Measurements from ENCODE around the gene LRBA.
"Not testable (repeated sequence)": the region's sequence is repeated elsewhere in the genome, so short reads cannot be mapped to it uniquely, and the experiment has no call there.

Gene LRBA

GRCh38 chr4:150944660-150945059, 70.4 kb downstream of the LRBA start:
- TF ChIP-seq TAF1 (IDR thresholded peaks at IDR 0.05; ENCODE audit: borderline replicate concordance, low read depth, low read length) = no peak
- no peak for TF ChIP-seq POLR2AphosphoS5 (IDR thresholded peaks at IDR 0.05; ENCODE audit: low read depth, low read length)
- no peak for TF ChIP-seq POLR2A (IDR thresholded peaks at IDR 0.05; ENCODE audit: low read depth, low read length)
- peak; percentile 27 for FAIRE-seq
- no peak for DNase-seq (ENCODE audit: insufficient read length)

- TF ChIP-seq TAF1 (IDR thresholded peaks at IDR 0.05; ENCODE audit: borderline replicate concordance, low read depth, low read length) = no peak
- no peak for TF ChIP-seq POLR2A (IDR thresholded peaks at IDR 0.05; ENCODE audit: low read depth, low read length)
- no peak for TF ChIP-seq POLR2AphosphoS5 (IDR thresholded peaks at IDR 0.05; ENCODE audit: low read depth, low read length)
- FAIRE-seq = peak; percentile 74
- no peak for DNase-seq (ENCODE audit: insufficient read length)
These were observed 71.3 kb downstream of the LRBA start for GRCh38 chr4:150943818-150944217.

GRCh38 chr4:150943126-150943525, 72.0 kb downstream of the LRBA start:
- DNase-seq (ENCODE audit: insufficient read length) = no peak
- TF ChIP-seq TAF1 (IDR thresholded peaks at IDR 0.05; ENCODE audit: borderline replicate concordance, low read depth, low read length) (no peak), POLR2AphosphoS5 (IDR thresholded peaks at IDR 0.05; ENCODE audit: low read depth, low read length) (no peak), POLR2A (IDR thresholded peaks at IDR 0.05; ENCODE audit: low read depth, low read length) (no peak)
- no peak for FAIRE-seq

DNA sequence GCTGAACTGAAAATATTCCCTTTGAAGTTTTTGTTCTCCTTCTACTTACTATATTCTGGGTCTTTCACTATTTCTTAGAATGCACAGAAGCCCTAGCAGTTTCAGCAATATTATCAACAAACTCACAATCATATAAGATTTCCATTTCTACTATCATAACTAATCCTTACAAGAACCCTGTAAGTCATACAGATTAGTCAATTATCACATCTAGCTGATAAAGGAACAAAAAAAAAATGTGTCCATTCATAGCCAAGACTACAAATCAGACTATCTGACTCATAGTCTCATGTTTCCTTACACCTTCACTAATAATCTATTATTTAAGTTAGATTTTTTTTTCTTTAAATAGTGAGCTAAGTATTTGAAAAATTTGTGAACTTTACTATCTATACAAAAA, 72.5 kb downstream of the LRBA start:
- TF ChIP-seq POLR2A (IDR thresholded peaks at IDR 0.05; ENCODE audit: low read depth, low read length) (no peak), POLR2AphosphoS5 (IDR thresholded peaks at IDR 0.05; ENCODE audit: low read depth, low read length) (no peak), TAF1 (IDR thresholded peaks at IDR 0.05; ENCODE audit: borderline replicate concordance, low read depth, low read length) (no peak)
- no peak for DNase-seq (ENCODE audit: insufficient read length)
- no peak for FAIRE-seq

DNA sequence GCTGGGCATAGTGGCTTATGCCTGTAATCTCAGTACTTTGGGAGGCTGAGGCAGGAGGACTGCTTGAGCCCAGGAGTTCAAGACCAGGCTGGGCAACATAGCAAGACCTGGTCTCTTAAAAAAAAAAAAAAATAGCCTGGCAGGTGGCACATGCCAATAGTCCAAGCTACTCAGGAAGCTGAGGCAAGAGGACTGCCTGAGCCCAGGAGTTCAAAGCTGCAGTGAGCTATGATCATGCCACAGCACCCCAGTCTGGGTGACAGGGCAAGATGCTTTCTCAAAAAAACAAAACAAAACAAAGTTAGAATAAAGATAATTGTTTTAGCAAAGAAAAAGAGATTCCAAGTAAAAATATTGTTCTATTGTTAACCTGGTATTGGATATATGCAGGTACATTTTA, 75.0 kb downstream of the LRBA start:
- DNase-seq (ENCODE audit: insufficient read length) = no peak
- no peak for TF ChIP-seq POLR2AphosphoS5 (IDR thresholded peaks at IDR 0.05; ENCODE audit: low read depth, low read length)
- TF ChIP-seq POLR2A (IDR thresholded peaks at IDR 0.05; ENCODE audit: low read depth, low read length) = no peak
- no peak for TF ChIP-seq TAF1 (IDR thresholded peaks at IDR 0.05; ENCODE audit: borderline replicate concordance, low read depth, low read length)
- no peak for FAIRE-seq

DNA sequence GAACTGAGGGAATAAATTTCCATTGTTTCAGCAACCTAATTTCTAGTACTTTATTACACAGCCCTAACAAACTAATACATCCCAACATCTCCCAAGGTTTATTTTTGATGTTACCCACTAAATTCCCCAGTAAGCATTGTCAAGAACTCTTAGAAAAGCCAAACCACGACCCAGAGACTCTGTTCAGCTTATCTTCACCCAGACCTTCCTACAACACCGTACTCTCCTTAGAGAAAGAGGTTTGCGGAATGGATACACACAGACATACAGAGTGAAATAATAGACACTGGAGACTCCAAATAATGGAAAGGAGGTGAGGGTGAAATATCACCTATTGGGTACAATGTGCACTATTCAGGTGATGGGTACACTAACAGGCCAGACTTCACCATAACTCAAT, 75.6 kb downstream of the LRBA start:
- no peak for TF ChIP-seq POLR2A (IDR thresholded peaks at IDR 0.05; ENCODE audit: low read depth, low read length)
- TF ChIP-seq TAF1 (IDR thresholded peaks at IDR 0.05; ENCODE audit: borderline replicate concordance, low read depth, low read length) = no peak
- no peak for TF ChIP-seq POLR2AphosphoS5 (IDR thresholded peaks at IDR 0.05; ENCODE audit: low read depth, low read length)
- peak; percentile 50 for FAIRE-seq
- DNase-seq (ENCODE audit: insufficient read length) = no peak

DNA sequence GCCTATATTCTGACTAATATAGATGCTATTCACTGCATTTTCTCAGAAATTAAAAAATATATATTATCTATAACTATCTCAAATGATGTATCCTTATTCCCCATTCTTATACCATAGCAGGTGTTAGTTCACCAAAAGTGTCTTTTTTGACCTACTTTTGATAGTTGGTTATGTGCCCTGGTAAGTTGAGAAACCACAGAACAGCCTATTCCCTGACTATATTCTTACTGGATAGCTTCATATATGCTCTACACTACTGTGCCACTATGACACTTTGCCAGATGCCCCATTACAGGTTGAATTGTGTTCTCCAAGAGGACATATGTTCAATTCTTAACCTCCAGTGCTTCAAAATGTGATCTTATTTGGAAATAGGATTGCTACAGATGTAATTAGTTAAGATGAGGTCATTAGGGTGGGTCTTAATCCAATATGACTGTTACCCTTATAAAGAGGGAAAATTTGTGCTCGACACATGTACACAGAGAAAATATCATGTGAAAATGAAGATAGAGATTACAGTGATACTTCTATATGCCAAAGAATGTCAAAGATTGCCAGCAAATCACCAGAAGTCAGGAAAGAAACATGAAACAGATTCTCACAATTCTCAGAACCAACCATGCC, 76.1 kb downstream of the LRBA start:
- DNase-seq (ENCODE audit: insufficient read length) (no peak), FAIRE-seq (no peak)
- TF ChIP-seq POLR2A (IDR thresholded peaks at IDR 0.05; ENCODE audit: low read depth, low read length) (no peak), POLR2AphosphoS5 (IDR thresholded peaks at IDR 0.05; ENCODE audit: low read depth, low read length) (no peak), TAF1 (IDR thresholded peaks at IDR 0.05; ENCODE audit: borderline replicate concordance, low read depth, low read length) (no peak)

- TF ChIP-seq POLR2AphosphoS5 (IDR thresholded peaks at IDR 0.05; ENCODE audit: low read depth, low read length) (no peak), POLR2A (IDR thresholded peaks at IDR 0.05; ENCODE audit: low read depth, low read length) (no peak), TAF1 (IDR thresholded peaks at IDR 0.05; ENCODE audit: borderline replicate concordance, low read depth, low read length) (no peak)
- FAIRE-seq (no peak), DNase-seq (ENCODE audit: insufficient read length) (no peak)
These were observed 76.7 kb downstream of the LRBA start for GRCh38 chr4:150938417-150938816.

- TF ChIP-seq POLR2AphosphoS5 (IDR thresholded peaks at IDR 0.05; ENCODE audit: low read depth, low read length) (no peak), POLR2A (IDR thresholded peaks at IDR 0.05; ENCODE audit: low read depth, low read length) (no peak), TAF1 (IDR thresholded peaks at IDR 0.05; ENCODE audit: borderline replicate concordance, low read depth, low read length) (no peak)
- DNase-seq (ENCODE audit: insufficient read length) = no peak
- no peak for FAIRE-seq
These were observed 81.1 kb downstream of the LRBA start for GRCh38 chr4:150934022-150934421.

GRCh38 chr4:150931796-150932195, 83.3 kb downstream of the LRBA start:
- no peak for FAIRE-seq
- no peak for DNase-seq (ENCODE audit: insufficient read length)
- TF ChIP-seq POLR2AphosphoS5 (IDR thresholded peaks at IDR 0.05; ENCODE audit: low read depth, low read length) (no peak), POLR2A (IDR thresholded peaks at IDR 0.05; ENCODE audit: low read depth, low read length) (no peak), TAF1 (IDR thresholded peaks at IDR 0.05; ENCODE audit: borderline replicate concordance, low read depth, low read length) (no peak)

- DNase-seq (ENCODE audit: insufficient read length) (no peak), FAIRE-seq (no peak)
- TF ChIP-seq TAF1 (IDR thresholded peaks at IDR 0.05; ENCODE audit: borderline replicate concordance, low read depth, low read length) (no peak), POLR2AphosphoS5 (IDR thresholded peaks at IDR 0.05; ENCODE audit: low read depth, low read length) (no peak), POLR2A (IDR thresholded peaks at IDR 0.05; ENCODE audit: low read depth, low read length) (no peak)
These were observed 84.1 kb downstream of the LRBA start for GRCh38 chr4:150931005-150931404.

- FAIRE-seq (no peak), DNase-seq (ENCODE audit: insufficient read length) (no peak)
- TF ChIP-seq POLR2A (IDR thresholded peaks at IDR 0.05; ENCODE audit: low read depth, low read length) = no peak
- no peak for TF ChIP-seq TAF1 (IDR thresholded peaks at IDR 0.05; ENCODE audit: borderline replicate concordance, low read depth, low read length)
- TF ChIP-seq POLR2AphosphoS5 (IDR thresholded peaks at IDR 0.05; ENCODE audit: low read depth, low read length) = no peak
These were observed 91.1 kb downstream of the LRBA start for GRCh38 chr4:150923945-150924344.

- not testable (repeated sequence) for FAIRE-seq; DNase-seq (ENCODE audit: insufficient read length)
These were observed 93.6 kb downstream of the LRBA start for GRCh38 chr4:150921486-150921885.

- not testable (repeated sequence) for FAIRE-seq; DNase-seq (ENCODE audit: insufficient read length)
These were observed 96.5 kb downstream of the LRBA start for GRCh38 chr4:150918562-150918961.

All from GM12892 (cell line).